Astrocyte of the cerebellum (primary cell): ENCODE measurements around the gene FOXP2.

ENCODE experiments used
- DNase-seq: peaks from one replicate; pipeline ENCODE4 v3.0.0-alpha.2; 2011; ENCODE audit warnings: low read depth
- H3K4me3 ChIP-seq: 2 replicates; pipeline ENCODE4 v1.5.1; 2011; ENCODE audit warnings: mild to moderate bottlenecking, low read depth, low read length, moderate library complexity
- in situ Hi-C: cut with HindIII; loops from 2 replicates; pipeline ENCODE4 v1.10.0; 2017; ENCODE audit warnings: low sequenced_read_pairs
- TF ChIP-seq, protein P1 (sequence below): IDR thresholded peaks from 2 replicates; pipeline ENCODE4 v1.5.1; 2012; ENCODE audit warnings: low read length, low read depth, moderate library complexity, mild to moderate bottlenecking; ENCODE audit errors: missing control alignments

The FOXP2 gene

DNA sequence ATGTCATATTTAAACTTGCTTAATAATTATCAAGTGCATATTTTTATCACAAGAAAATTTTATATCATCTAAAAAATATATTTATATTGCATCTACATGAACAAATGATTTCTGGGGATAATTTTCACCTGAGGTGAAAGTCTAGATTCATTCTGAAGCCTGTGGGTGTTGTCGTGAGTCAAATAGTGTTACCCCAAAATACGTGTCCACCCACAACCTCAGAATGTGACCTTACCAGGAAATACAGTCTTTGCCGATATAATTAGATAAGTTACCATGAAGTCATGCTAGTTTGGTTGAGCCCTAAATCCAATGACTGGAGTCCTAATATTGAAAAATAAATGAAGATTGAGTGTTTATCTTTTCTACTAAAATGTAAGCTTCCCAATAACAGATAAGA, 304.2 kb downstream of the FOXP2 start:
- TF ChIP-seq, protein P1, sequence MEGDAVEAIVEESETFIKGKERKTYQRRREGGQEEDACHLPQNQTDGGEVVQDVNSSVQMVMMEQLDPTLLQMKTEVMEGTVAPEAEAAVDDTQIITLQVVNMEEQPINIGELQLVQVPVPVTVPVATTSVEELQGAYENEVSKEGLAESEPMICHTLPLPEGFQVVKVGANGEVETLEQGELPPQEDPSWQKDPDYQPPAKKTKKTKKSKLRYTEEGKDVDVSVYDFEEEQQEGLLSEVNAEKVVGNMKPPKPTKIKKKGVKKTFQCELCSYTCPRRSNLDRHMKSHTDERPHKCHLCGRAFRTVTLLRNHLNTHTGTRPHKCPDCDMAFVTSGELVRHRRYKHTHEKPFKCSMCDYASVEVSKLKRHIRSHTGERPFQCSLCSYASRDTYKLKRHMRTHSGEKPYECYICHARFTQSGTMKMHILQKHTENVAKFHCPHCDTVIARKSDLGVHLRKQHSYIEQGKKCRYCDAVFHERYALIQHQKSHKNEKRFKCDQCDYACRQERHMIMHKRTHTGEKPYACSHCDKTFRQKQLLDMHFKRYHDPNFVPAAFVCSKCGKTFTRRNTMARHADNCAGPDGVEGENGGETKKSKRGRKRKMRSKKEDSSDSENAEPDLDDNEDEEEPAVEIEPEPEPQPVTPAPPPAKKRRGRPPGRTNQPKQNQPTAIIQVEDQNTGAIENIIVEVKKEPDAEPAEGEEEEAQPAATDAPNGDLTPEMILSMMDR, result no peak
- H3K4me3 ChIP-seq, result no peak overlapping the region
- no peak for DNase-seq
- in situ Hi-C loops, result no loop called here

DNA sequence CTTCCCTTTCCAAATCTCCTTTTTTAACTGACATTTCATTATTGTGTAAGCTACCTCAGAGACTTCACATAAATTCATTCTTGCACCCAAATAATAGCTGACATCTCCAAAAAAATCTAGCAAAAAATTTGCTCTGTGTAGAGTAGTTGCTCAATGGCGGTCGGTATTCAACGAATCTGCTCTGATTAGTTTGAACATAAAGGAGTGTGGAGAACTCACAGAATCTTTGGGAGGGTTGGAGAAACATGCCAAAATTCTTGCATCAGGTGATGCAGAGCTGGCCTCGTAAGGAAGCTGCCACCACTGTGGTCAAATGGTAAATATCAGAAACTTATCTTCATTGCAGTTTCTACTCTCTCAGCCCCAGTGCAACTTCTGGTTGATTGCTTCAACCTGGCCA, 306.1 kb downstream of the FOXP2 start:
- DNase-seq, result no peak
- in situ Hi-C loops, result no loop called here
- H3K4me3 ChIP-seq, result no peak overlapping the region
- TF ChIP-seq, protein P1, result no peak

DNA sequence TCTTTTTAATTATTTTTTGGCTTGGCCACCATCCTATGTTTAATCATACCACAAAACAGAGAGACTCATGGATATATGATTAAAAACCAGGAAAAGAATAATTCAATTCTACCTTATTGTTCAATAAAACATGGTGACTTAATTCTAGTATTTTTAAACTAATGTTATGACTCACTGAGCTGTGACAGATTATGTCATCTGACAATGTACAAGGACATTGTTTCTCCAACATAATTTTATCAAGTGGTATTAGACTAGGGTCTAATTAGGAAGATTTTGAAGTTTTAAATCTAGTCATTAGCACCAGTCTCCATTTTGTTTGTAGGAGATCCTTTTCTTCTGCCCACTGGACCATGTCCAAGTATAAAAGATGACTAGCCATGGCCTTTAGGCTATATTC, 307.9 kb downstream of the FOXP2 start:
- in situ Hi-C loops, result no loop called here
- DNase-seq, result no peak
- TF ChIP-seq, protein P1, result no peak
- no peak overlapping the region for H3K4me3 ChIP-seq

DNA sequence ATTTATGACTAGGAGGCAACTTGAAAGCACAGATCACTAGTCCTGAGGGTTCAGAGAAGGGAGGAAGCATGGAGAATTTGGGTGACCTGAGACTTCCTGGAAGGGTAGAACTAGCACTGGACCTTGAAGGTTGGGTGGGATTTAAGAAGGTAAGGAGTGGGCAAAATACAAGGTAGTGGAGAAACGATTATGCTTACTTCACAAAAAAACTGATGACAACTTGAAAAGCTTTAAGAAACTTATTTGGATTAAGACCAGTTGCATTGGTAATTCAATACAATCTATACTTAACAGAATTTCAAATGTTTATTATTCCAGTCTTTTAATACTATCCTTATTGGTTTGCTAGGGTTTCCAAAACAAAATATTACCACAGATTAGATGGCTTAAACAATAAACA, 308.7 kb downstream of the FOXP2 start:
- DNase-seq, result no peak
- TF ChIP-seq, protein P1, result no peak
- H3K4me3 ChIP-seq, result no peak overlapping the region
- in situ Hi-C loops, result no loop called here

DNA sequence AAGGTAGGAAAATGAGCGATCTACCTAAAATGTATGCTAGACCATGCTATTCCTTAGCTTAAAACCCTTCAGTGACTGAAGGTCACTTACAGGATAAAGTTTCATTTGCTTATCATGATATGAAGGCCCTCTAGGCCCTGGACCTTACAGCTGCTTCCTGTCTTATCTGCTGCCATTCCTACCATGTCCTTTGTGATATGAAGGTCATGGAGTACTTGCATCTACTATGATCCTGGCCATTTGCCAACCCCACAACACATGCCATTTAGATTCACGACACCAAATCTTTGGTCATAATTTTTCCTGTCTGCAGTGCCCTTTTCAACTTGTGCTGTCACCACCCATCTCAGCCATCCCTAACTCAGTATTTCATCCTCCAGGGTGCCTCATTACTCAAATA, 325.5 kb downstream of the FOXP2 start:
- TF ChIP-seq, protein P1, result no peak
- no peak for DNase-seq
- in situ Hi-C loops, result no loop called here
- H3K4me3 ChIP-seq, result no peak overlapping the region

DNA sequence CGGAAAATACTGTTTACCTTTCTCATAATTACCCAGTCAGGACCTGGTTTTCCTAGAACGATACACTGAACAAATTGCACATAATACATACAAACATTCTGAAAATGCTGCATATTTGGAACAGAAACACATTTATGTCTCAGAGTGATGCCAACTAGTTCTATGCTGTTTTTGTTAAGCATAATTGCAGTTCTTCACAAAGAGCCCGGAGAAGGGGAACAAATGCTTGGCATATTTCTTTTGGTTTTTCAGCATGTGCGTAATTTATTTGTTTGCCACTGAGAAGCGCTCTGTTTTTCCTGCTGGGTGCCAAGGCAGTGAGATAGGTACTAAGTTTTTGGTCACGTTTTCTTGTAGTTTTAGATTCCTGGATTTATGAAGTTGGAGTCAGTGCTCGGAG, 326.3 kb downstream of the FOXP2 start:
- no peak overlapping the region for H3K4me3 ChIP-seq
- TF ChIP-seq, protein P1, result no peak
- no peak for DNase-seq
- in situ Hi-C loops, result no loop called here

DNA sequence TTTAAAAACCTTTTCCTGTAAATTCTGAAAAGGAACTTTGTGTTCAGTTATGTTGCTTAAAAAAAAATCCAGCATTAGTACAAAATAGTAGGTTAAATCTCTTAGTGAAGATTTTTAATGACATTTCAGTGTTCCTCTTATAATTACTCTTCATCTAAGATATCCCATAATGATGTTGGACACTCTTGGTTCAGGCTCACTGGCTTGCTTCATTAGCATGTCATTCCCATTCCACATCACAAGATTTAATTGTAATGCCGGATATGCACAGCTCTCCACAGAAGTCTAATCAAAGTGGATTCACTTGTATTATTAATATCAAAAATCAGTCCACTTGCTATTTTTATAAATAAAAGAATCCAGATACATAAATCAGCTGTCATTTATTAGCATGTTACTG, 327.3 kb downstream of the FOXP2 start:
- H3K4me3 ChIP-seq, result no peak overlapping the region
- TF ChIP-seq, protein P1, result no peak
- in situ Hi-C loops, result no loop called here
- DNase-seq, result no peak
